ENCODE measurements around the gene DCAF5. TPM values are rescaled to one million over a fixed set of nuclear protein-coding genes. Genes with fewer than 3 reads are reported as not detected.

DCAF5 gene
- total and polyA plus RNA-seq, 2 of the 13 experiments (the other 11 are each of a cell fraction or from before 2014, with no cell fraction given): 13.4 to 31.6 TPM

- TF ChIP-seq ZBTB40 (IDR thresholded peaks at IDR 0.05) (peak; percentile 91), ZBTB40 (CRISPR knock-in tag; IDR thresholded peaks at IDR 0.05) (peak; percentile 79), PAXIP1 (CRISPR knock-in tag; conservative IDR thresholded peaks at IDR 0.05) (peak; percentile 63; the same call in 1 of the 2 replicates), PRDM4 (CRISPR knock-in tag; IDR thresholded peaks at IDR 0.05; ENCODE audit: borderline replicate concordance) (no peak), NFIC (IDR thresholded peaks at IDR 0.05; ENCODE audit: low read length) (no peak), CREB3 (CRISPR knock-in tag; IDR thresholded peaks at IDR 0.05) (peak; percentile 47; the same call in 1 of the 2 replicates), GATAD2A (CRISPR knock-in tag; IDR thresholded peaks at IDR 0.05) (peak; percentile 63), ZBTB34 (CRISPR knock-in tag; IDR thresholded peaks at IDR 0.05) (no peak), SRSF9 (IDR thresholded peaks at IDR 0.05; ENCODE audit: borderline replicate concordance, insufficient read depth, low read depth, low read length, poor library complexity, severe bottlenecking) (no peak), ZNF709 (CRISPR knock-in tag; IDR thresholded peaks at IDR 0.05) (peak; percentile 81)
Measured at GRCh38 chr14:69191340-69192111, 38.6 kb upstream of the DCAF5 start, which contains the start of gene EXD2 (continued).

All from HepG2 (cell line).